Karpas-422 (cell line): ENCODE measurements around the gene PCSK5. TPM values are rescaled to one million over a fixed set of nuclear protein-coding genes. Genes with fewer than 3 reads are reported as not detected.

ENCODE experiments used
- DNase-seq: peaks from one replicate; pipeline ENCODE4 v3.0.0-alpha.2; 2015
- H2AFZ ChIP-seq: fragments of 200-600 bp; sonication (generic); 2 replicates; pipeline ENCODE4 v1.6.1; 2014; ENCODE audit warnings: antibody characterized with exemption, low read length, mixed read lengths
- H3K27ac ChIP-seq: fragments of 200-600 bp; sonication (generic); 2 replicates; pipeline ENCODE4 v1.5.1; 2014; ENCODE audit warnings: mild to moderate bottlenecking, low read length, moderate library complexity
- H3K27me3 ChIP-seq: fragments of 200-600 bp; sonication (generic); 2 replicates; pipeline ENCODE4 v1.6.1; 2014; ENCODE audit warnings: low read length, mixed read lengths
- H3K36me3 ChIP-seq: fragments of 200-600 bp; sonication (generic); 2 replicates; pipeline ENCODE4 v1.6.1; 2014; ENCODE audit warnings: low read length, mixed read lengths; ENCODE audit not compliant: insufficient read depth
- H3K4me1 ChIP-seq: fragments of 200-600 bp; sonication (generic); 2 replicates; pipeline ENCODE4 v1.6.1; 2014; ENCODE audit warnings: mild to moderate bottlenecking, low read length, mixed read lengths
- H3K4me2 ChIP-seq: fragments of 200-600 bp; sonication (generic); 2 replicates; pipeline ENCODE4 v1.6.1; 2014; ENCODE audit warnings: low read length, low read depth, mild to moderate bottlenecking; ENCODE audit not compliant: poor library complexity, severe bottlenecking
- H3K4me3 ChIP-seq: fragments of 200-600 bp; sonication (generic); 2 replicates; pipeline ENCODE4 v1.5.1; 2014; ENCODE audit warnings: mild to moderate bottlenecking, antibody characterized with exemption, low read length, mixed read lengths
- H3K79me2 ChIP-seq: fragments of 200-600 bp; sonication (generic); 2 replicates; pipeline ENCODE4 v1.6.1; 2014; ENCODE audit warnings: mild to moderate bottlenecking, low read length, mixed read lengths
- H3K9ac ChIP-seq: fragments of 200-600 bp; sonication (generic); 2 replicates; pipeline ENCODE4 v1.6.0; 2014; ENCODE audit warnings: low read length
- H3K9me2 ChIP-seq: fragments of 200-600 bp; sonication (generic), shearing (Covaris generic); replicated peaks from 2 replicates; pipeline ENCODE4 v1.6.0; 2014; ENCODE audit warnings: mild to moderate bottlenecking, low read length, moderate library complexity; ENCODE audit not compliant: insufficient read depth
- H3K9me3 ChIP-seq: fragments of 300-700, 200-600 bp; sonication (generic); 2 replicates; pipeline ENCODE4 v1.6.1; 2014; ENCODE audit warnings: low read length, mixed read lengths
- H4K20me1 ChIP-seq: fragments of 200-600 bp; sonication (generic); 2 replicates; pipeline ENCODE4 v1.6.1; 2014; ENCODE audit warnings: mild to moderate bottlenecking, antibody characterized with exemption, low read length, low read depth; ENCODE audit not compliant: insufficient read depth
- total RNA-seq: library from RNA; depleted of rRNA; stranded (reverse); fragments of >200 nt; shearing (Covaris generic); gene quantifications from 2 replicates; pipeline ENCODE4 v1.2.3, GENCODE V29; 2014; ENCODE audit warnings: low replicate concordance

The PCSK5 gene
- total RNA-seq, 1 experiment from 2014 or later = not detected

DNA sequence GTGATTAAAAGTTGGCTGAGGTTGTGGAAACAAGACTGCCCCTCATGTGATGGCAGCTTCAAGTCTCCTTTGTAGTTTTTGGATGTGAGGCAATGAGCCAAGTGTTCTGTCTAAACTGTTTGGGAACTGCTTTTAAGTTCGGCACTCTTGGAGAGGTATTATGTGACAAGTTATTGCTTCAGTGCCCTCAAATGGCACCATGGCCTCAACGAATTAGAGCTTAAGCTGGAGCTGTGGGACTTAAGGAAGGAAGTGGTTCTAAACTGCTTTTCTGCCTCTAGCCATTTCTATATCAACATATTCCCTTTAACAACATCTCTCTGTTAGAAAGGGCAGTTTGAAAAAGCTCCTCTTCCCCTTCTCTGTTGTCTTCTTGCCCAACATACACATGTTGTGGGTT lies 276.1 kb downstream of the PCSK5 start:
- DNase-seq = no peak
- H3K27ac ChIP-seq = no peak overlapping the region
- no peaks in the 10 kb centered on the region for H3K27me3 ChIP-seq
- H3K9ac ChIP-seq = no peak overlapping the region
- no peaks in the 10 kb centered on the region for H3K79me2 ChIP-seq
- H2AFZ ChIP-seq = no peak overlapping the region
- H3K9me2 ChIP-seq = no peaks in the 10 kb centered on the region
- H4K20me1 ChIP-seq = no peaks in the 10 kb centered on the region
- H3K4me1 ChIP-seq = no peaks in the 10 kb centered on the region
- no peak overlapping the region for H3K4me2 ChIP-seq
- no peaks in the 10 kb centered on the region for H3K36me3 ChIP-seq
- H3K9me3 ChIP-seq = no peaks in the 10 kb centered on the region
- H3K4me3 ChIP-seq = no peak overlapping the region

DNA sequence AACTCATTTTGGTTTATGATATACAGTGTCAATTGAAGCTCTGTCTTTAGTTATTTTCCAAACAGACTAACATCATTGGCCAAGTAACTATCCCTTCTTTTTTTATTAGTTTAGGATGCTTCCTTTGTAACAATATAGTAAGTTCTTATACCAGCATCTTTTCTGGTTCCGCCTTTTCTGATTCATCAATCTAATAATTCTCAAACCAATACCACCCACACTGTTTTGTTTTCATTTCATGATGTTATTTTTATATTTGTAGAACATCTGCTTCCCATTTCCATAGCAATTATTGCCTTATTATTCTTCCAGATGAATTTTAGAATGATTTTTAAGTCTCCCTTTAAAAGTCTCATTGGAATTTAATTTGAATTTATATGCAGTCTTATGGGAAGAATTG lies 285.7 kb downstream of the PCSK5 start:
- H3K36me3 ChIP-seq = no peaks in the 10 kb centered on the region
- H3K9me3 ChIP-seq = no peaks in the 10 kb centered on the region
- no peaks in the 10 kb centered on the region for H3K4me1 ChIP-seq
- H3K9ac ChIP-seq = no peak overlapping the region
- no peaks in the 10 kb centered on the region for H3K9me2 ChIP-seq
- DNase-seq = no peak
- H3K4me2 ChIP-seq = no peak overlapping the region
- H3K4me3 ChIP-seq = no peak overlapping the region
- no peak overlapping the region for H3K27ac ChIP-seq
- no peaks in the 10 kb centered on the region for H3K79me2 ChIP-seq
- no peaks in the 10 kb centered on the region for H4K20me1 ChIP-seq
- H3K27me3 ChIP-seq = no peaks in the 10 kb centered on the region
- H2AFZ ChIP-seq = no peak overlapping the region

DNA sequence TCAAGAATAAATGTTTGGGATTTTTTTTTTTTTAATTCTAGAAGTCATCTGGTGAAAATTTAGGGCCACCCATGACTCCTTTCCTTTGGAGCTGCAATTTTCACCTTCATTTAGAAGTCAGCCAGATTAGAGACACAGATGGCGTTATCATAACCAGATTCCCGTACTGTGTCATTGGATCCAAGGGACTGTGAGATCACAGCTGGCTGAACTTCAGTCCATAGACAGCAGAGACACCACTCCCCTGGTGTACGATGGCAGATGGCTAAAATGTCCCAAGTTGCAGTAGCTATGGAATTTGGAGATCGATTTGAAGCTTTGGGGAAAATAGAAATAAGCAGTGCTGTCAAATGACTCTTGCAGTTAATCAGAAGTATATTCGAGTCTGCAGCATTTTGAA lies 287.5 kb downstream of the PCSK5 start:
- H3K9me3 ChIP-seq = no peaks in the 10 kb centered on the region
- H3K79me2 ChIP-seq = no peaks in the 10 kb centered on the region
- H3K27me3 ChIP-seq = no peaks in the 10 kb centered on the region

DNA sequence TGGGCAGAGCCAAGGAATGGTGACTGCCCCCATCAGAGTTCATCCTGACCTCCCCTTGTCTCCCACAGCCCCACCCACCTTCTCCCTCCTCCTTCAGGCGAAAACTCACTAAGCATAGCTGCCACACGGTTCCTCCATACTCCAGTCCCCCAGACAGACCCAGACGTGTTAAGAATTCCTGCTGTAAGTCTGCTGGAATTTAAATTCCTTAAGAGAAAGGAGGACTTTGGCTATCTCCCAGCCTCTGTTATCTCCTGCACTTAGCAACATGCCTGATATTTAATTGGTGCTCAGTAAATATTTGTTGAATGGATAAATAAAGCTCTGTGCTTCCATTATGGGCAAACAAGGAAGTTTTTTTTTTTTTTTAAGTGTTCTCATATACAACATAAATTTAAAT lies 290.1 kb downstream of the PCSK5 start:
- H3K4me1 ChIP-seq = no peaks in the 10 kb centered on the region
- H2AFZ ChIP-seq = no peak overlapping the region
- no peaks in the 10 kb centered on the region for H4K20me1 ChIP-seq
- no peak for DNase-seq
- H3K79me2 ChIP-seq = no peaks in the 10 kb centered on the region
- no peak overlapping the region for H3K27ac ChIP-seq
- H3K9me2 ChIP-seq = no peaks in the 10 kb centered on the region
- H3K27me3 ChIP-seq = no peaks in the 10 kb centered on the region
- H3K36me3 ChIP-seq = no peaks in the 10 kb centered on the region
- H3K9ac ChIP-seq = no peak overlapping the region
- no peak overlapping the region for H3K4me2 ChIP-seq
- no peak overlapping the region for H3K4me3 ChIP-seq
- H3K9me3 ChIP-seq = no peaks in the 10 kb centered on the region

More for the DNA sequence above, 287.5 kb downstream of the PCSK5 start:
- Histone ChIP-seq H2AFZ (no peak overlapping the region), H3K9ac (no peak overlapping the region), H4K20me1 (no peaks in the 10 kb centered on the region), H3K9me2 (no peaks in the 10 kb centered on the region), H3K4me2 (no peak overlapping the region), H3K27ac (no peak overlapping the region), H3K4me1 (no peaks in the 10 kb centered on the region), H3K4me3 (no peak overlapping the region), H3K36me3 (no peaks in the 10 kb centered on the region)
- no peak for DNase-seq

DNA sequence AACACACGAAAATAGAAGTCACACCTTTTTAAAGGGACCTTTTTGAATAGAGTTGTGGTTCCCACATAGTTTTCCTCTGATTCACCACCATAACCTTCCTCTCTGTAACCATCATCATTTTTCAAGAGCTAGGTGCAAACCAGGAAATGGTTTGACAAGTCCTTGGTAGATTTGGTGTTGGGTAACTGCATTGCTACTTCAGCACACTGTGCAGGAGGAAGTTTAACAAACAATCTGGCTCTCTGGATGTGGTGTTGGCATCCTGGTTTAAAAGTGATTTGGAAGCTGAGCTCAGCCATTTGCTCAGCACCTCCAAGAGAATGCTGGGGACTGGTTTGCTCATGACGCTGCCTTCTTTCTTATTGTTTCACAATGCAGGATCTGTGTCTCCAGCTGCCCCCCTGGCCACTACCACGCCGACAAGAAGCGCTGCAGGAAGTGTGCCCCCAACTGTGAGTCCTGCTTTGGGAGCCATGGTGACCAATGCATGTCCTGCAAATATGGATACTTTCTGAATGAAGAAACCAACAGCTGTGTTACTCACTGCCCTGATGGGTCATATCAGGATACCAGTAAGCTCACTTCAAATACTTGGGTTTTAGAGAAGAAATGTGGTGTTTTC lies 290.7 kb downstream of the PCSK5 start:
- H3K36me3 ChIP-seq = no peaks in the 10 kb centered on the region
- no peaks in the 10 kb centered on the region for H3K9me2 ChIP-seq
- no peak overlapping the region for H2AFZ ChIP-seq
- no peaks in the 10 kb centered on the region for H3K4me1 ChIP-seq
- no peaks in the 10 kb centered on the region for H4K20me1 ChIP-seq
- H3K4me2 ChIP-seq = no peak overlapping the region
- H3K9me3 ChIP-seq = no peaks in the 10 kb centered on the region
- no peaks in the 10 kb centered on the region for H3K27me3 ChIP-seq
- H3K79me2 ChIP-seq = no peaks in the 10 kb centered on the region
- no peak overlapping the region for H3K4me3 ChIP-seq
- no peak for DNase-seq
- H3K9ac ChIP-seq = no peak overlapping the region
- H3K27ac ChIP-seq = no peak overlapping the region

DNA sequence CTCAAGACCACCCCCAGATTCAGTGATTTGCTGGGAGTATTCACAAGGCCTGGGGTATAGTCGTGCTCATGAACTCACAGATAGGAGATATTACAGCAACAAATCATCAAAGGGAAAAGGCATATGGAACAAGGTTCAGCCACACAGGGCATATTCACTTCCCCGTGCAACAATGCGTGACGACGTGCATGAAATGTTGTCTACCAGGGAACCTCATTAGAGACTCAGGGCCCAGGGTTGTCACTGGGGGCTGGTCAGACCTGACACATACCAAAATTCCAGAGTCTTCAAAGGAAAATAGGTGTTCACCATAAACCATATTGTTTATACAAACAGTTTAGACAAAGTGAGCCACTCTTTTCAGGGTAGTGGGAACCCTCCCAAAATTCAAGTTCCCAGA lies 291.3 kb downstream of the PCSK5 start:
- Histone ChIP-seq H2AFZ (no peak overlapping the region), H3K9ac (no peak overlapping the region), H3K9me2 (no peaks in the 10 kb centered on the region), H3K79me2 (no peaks in the 10 kb centered on the region), H3K9me3 (no peaks in the 10 kb centered on the region), H3K27ac (no peak overlapping the region), H3K4me3 (no peak overlapping the region), H3K36me3 (no peaks in the 10 kb centered on the region), H3K4me1 (no peaks in the 10 kb centered on the region), H3K4me2 (no peak overlapping the region), H4K20me1 (no peaks in the 10 kb centered on the region), H3K27me3 (no peaks in the 10 kb centered on the region)
- no peak for DNase-seq

DNA sequence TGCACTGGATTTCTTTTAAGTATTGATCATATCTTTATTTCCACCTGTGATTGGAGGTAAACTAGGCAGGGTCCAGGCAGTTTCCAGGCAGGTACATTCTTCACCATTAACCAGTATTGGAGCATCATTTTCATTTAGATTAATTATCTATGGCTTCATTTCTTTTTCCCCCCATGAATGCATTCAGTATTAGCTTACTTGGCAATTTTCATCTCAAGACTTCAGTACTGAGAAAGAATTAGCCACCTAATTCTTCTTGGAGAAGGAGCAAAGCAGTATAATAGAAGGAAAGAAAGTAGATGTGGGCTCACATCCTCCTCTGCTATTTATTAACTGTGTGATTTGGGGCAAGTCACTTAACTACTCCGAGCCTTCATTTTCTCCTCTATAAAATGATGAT lies 295.0 kb downstream of the PCSK5 start:
- Histone ChIP-seq H2AFZ (no peak overlapping the region), H3K9me2 (no peaks in the 10 kb centered on the region), H3K4me1 (no peaks in the 10 kb centered on the region), H4K20me1 (no peaks in the 10 kb centered on the region), H3K36me3 (no peaks in the 10 kb centered on the region), H3K9ac (no peak overlapping the region), H3K27ac (no peak overlapping the region), H3K4me2 (no peak overlapping the region), H3K27me3 (no peaks in the 10 kb centered on the region), H3K4me3 (no peak overlapping the region), H3K9me3 (no peaks in the 10 kb centered on the region), H3K79me2 (no peaks in the 10 kb centered on the region)
- no peak for DNase-seq

DNA sequence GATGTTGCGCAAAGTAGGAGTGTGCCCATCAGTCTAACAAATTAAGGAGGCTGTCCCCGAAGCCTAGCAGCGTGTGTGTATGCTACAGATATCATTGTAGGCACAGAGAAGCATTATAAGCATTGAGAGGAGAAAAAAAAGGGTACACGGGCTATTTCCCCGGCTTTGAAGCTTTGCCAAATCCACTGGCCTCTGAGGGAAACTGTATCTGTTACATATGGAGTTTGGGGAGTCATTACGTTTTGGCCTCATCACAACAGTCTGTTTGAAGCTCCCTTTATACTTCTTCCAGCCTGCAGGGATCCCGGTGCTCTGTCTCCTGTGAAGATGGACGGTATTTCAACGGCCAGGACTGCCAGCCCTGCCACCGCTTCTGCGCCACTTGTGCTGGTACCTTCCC lies 297.8 kb downstream of the PCSK5 start:
- H3K36me3 ChIP-seq = no peaks in the 10 kb centered on the region
- DNase-seq = no peak
- no peak overlapping the region for H3K9ac ChIP-seq
- no peaks in the 10 kb centered on the region for H3K4me1 ChIP-seq
- no peaks in the 10 kb centered on the region for H4K20me1 ChIP-seq
- H3K4me3 ChIP-seq = no peak overlapping the region
- no peaks in the 10 kb centered on the region for H3K79me2 ChIP-seq
- H3K27me3 ChIP-seq = no peaks in the 10 kb centered on the region
- no peak overlapping the region for H2AFZ ChIP-seq
- no peak overlapping the region for H3K4me2 ChIP-seq
- no peaks in the 10 kb centered on the region for H3K9me3 ChIP-seq
- H3K27ac ChIP-seq = no peak overlapping the region
- H3K9me2 ChIP-seq = no peaks in the 10 kb centered on the region

DNA sequence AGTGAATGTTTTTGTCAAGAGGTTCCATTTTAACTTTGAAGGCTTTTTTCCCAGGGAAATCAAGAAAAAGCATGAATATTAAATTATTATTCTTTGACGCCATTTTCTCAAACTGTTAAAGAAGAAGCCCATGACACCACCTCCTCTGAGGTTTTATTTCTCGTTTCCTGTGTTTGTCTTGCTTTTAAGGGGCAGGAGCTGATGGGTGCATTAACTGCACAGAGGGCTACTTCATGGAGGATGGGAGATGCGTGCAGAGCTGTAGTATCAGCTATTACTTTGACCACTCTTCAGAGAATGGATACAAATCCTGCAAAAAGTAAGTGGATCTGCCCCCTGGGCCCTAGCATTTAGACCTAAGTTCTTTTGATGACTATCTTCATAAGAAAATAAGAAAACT lies 298.4 kb downstream of the PCSK5 start:
- no peak overlapping the region for H2AFZ ChIP-seq
- H4K20me1 ChIP-seq = no peaks in the 10 kb centered on the region
- H3K9me2 ChIP-seq = no peaks in the 10 kb centered on the region
- no peak overlapping the region for H3K4me2 ChIP-seq
- no peaks in the 10 kb centered on the region for H3K27me3 ChIP-seq
- no peaks in the 10 kb centered on the region for H3K9me3 ChIP-seq
- H3K9ac ChIP-seq = no peak overlapping the region
- H3K79me2 ChIP-seq = no peaks in the 10 kb centered on the region
- H3K4me3 ChIP-seq = no peak overlapping the region
- no peak overlapping the region for H3K27ac ChIP-seq
- H3K36me3 ChIP-seq = no peaks in the 10 kb centered on the region
- no peaks in the 10 kb centered on the region for H3K4me1 ChIP-seq
- DNase-seq = no peak
